K562 (cell line): ENCODE data around the gene ADI1. TPM values are rescaled to one million over a fixed set of nuclear protein-coding genes. Genes with fewer than 3 reads are reported as not detected.

ENCODE experiments used
- BRD4 ChIP-seq: fragments of 200-600 bp; sonication (generic); IDR thresholded peaks from 2 replicates; pipeline ENCODE4 v1.6.1; 2017; ENCODE audit warnings: inconsistent platforms
- KDM5B ChIP-seq: fragments of 200-600 bp; sonication (generic); IDR thresholded peaks from 2 replicates; pipeline ENCODE4 v1.6.1; 2012; ENCODE audit warnings: low read depth, mild to moderate bottlenecking, moderate library complexity, low read length, control low read depth, inconsistent platforms; ENCODE audit not compliant: insufficient replicate concordance
- NFIC ChIP-seq: fragments of 450-650 bp; IDR thresholded peaks from 2 replicates; pipeline ENCODE4 v1.6.1; 2017; ENCODE audit warnings: mild to moderate bottlenecking, inconsistent platforms
- RBM25 ChIP-seq: fragments of 200-400 bp; formaldehyde crosslinking; IDR thresholded peaks from 2 replicates; pipeline ENCODE4 v1.6.1; 2018; ENCODE audit warnings: low read length, low read depth, moderate library complexity; ENCODE audit not compliant: severe bottlenecking
- RFX7 ChIP-seq: fragments of 250-450 bp; sonication (Bioruptor Pico); IDR thresholded peaks from 2 replicates; pipeline ENCODE4 v1.5.1; 2021; ENCODE audit warnings: mild to moderate bottlenecking
- SMAD3 ChIP-seq: fragments of 450-650 bp; formaldehyde crosslinking; conservative IDR thresholded peaks from 2 replicates; pipeline ENCODE4 v1.4.0; 2020; ENCODE audit warnings: mild to moderate bottlenecking
- SUPT5H ChIP-seq: fragments of 450-650 bp; IDR thresholded peaks from 2 replicates; pipeline ENCODE4 v1.6.1; 2016
- ZBTB17 ChIP-seq: fragments of 450-650 bp; formaldehyde crosslinking; IDR thresholded peaks from 2 replicates; pipeline ENCODE4 v1.4.0; 2020; ENCODE audit warnings: mild to moderate bottlenecking
- ZFP30 ChIP-seq: fragments of 250-450 bp; sonication (Bioruptor Pico); IDR thresholded peaks from 2 replicates; pipeline ENCODE4 v1.8.0; 2022; ENCODE audit warnings: moderate library complexity, mild to moderate bottlenecking, inconsistent platforms, borderline replicate concordance
- ZNF274 ChIP-seq: IDR thresholded peaks from 2 replicates; pipeline ENCODE4 v1.6.1; 2011; ENCODE audit warnings: low read depth, mild to moderate bottlenecking, low read length, moderate library complexity, borderline replicate concordance
- ZNF507 ChIP-seq: conservative IDR thresholded peaks from 2 replicates; pipeline ENCODE4 v1.6.1; 2017; ENCODE audit warnings: missing genetic modification characterization, missing compliant biosample characterization
- ZZZ3 ChIP-seq: fragments of 450-650 bp; IDR thresholded peaks from 2 replicates; pipeline ENCODE4 v1.6.1; 2016; ENCODE audit warnings: antibody characterized with exemption, mild to moderate bottlenecking, moderate library complexity
- polyA plus RNA-seq, 8 experiments: library from polyadenylated mRNA; depleted of rRNA in 4 of 8; stranded (reverse) in 5 of 8; unstranded in 3 of 8; fragments of >200 nt; fragmentation: Nextera tagmentation in 2 of 8; fragmentation: Illumina TruSeq in 1 of 8; extraction: Ambion mirVana in 2 of 8; extraction: Trizol in 1 of 8; gene quantifications; 2 replicates each; pipeline versions ENCODE4 v1.2.1 to v1.2.3, GENCODE V29; 2011 to 2014; ENCODE audit warnings: inconsistent platforms in 1 of 8, missing spikeins in 1 of 8
- total RNA-seq, 7 experiments: library from RNA; depleted of rRNA in 6 of 7; stranded (reverse); fragments of >200 nt in 6 of 7; fragmentation: Illumina TruSeq in 2 of 7; extraction: Trizol in 2 of 7; gene quantifications; 2 replicates each; pipeline versions ENCODE4 v1.2.1 to v1.2.3, GENCODE V29; 2011 to 2021; ENCODE audit warnings: low replicate concordance in 1 of 7
- TF ChIP-seq, protein P1 (sequence below): fragments of 250-450 bp; sonication (Bioruptor Pico); IDR thresholded peaks from 2 replicates; pipeline ENCODE4 v1.4.0; 2020; ENCODE audit warnings: borderline replicate concordance
- TF ChIP-seq, protein P2 (sequence below): fragments of 250-450 bp; sonication (Bioruptor Pico); IDR thresholded peaks from 2 replicates; pipeline ENCODE4 v1.8.0; 2022; ENCODE audit warnings: inconsistent platforms
- TF ChIP-seq, protein P3 (sequence below): IDR thresholded peaks from 2 replicates; pipeline ENCODE4 v1.6.1; 2011; ENCODE audit warnings: borderline replicate concordance, low read depth, mild to moderate bottlenecking, moderate library complexity, low read length; ENCODE audit not compliant: insufficient read depth, poor library complexity, severe bottlenecking
- TF ChIP-seq, protein P4 (sequence below), 2 experiments: fragments of 450-650 bp in 1 of 2; sonication (generic) in 1 of 2; formaldehyde crosslinking in 1 of 2; IDR thresholded peaks in 1 of 2; conservative IDR thresholded peaks in 1 of 2; 2 replicates each; pipeline versions ENCODE4 v1.6.1 to v1.8.1; 2016 to 2023; ENCODE audit warnings: mild to moderate bottlenecking in 2 of 2, moderate library complexity in 2 of 2, inconsistent platforms in 1 of 2, missing genetic modification reagents in 1 of 2
- TF ChIP-seq, protein P5 (sequence below): IDR thresholded peaks from 2 replicates; pipeline ENCODE4 v1.6.1; 2012; ENCODE audit warnings: low read depth, low read length, improper control_type of control experiment, borderline replicate concordance

The ADI1 gene
- total and polyA plus RNA-seq, 9 of the 15 experiments (the other 6 are each of a cell fraction or from before 2014, with no cell fraction given): 6.1 to 51.0 (median 27.1) TPM

DNA sequence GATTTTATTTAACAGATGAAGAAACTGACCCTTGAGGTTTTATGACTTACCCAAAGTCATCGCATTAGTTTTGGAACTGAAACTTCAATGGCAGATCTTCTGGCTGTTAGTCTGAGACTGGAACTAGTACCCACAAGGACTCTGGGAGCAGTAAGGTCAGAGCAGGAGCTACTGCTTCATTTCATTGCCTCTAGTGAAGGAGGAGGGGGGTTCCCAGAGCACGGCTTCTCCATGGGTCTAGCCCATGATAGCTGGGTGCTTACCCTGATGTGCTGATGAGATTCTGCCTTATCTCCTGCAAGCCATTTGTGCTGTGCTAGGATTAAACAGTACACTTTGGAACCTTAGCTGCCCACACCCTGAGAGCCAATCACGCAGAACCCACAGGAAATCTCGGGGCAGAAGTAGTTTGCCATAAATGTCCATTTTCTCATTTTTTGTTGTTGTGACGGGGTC, 44.2 kb upstream of the ADI1 start (continued):
- TF ChIP-seq ZFP30 (CRISPR knock-in tag) (no peak), BRD4 (no peak), SUPT5H (no peak), ZZZ3 (no peak), ZBTB17 (CRISPR knock-in tag) (no peak), SMAD3 (no peak), ZNF507 (tag) (no peak), KDM5B (no peak), NFIC (0 out of 2 replicates have a peak, but pooled peaks have one; percentile 10), RFX7 (CRISPR knock-in tag) (no peak), RBM25 (no peak), ZNF274 (no peak)
- TF ChIP-seq, protein P1, sequence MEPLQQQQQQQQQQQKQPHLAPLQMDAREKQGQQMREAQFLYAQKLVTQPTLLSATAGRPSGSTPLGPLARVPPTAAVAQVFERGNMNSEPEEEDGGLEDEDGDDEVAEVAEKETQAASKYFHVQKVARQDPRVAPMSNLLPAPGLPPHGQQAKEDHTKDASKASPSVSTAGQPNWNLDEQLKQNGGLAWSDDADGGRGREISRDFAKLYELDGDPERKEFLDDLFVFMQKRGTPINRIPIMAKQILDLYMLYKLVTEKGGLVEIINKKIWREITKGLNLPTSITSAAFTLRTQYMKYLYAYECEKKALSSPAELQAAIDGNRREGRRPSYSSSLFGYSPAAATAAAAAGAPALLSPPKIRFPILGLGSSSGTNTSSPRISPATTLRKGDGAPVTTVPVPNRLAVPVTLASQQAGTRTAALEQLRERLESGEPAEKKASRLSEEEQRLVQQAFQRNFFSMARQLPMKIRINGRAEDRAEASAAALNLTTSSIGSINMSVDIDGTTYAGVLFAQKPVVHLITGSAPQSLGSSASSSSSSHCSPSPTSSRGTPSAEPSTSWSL (CRISPR knock-in tag): no peak
- TF ChIP-seq, protein P2, sequence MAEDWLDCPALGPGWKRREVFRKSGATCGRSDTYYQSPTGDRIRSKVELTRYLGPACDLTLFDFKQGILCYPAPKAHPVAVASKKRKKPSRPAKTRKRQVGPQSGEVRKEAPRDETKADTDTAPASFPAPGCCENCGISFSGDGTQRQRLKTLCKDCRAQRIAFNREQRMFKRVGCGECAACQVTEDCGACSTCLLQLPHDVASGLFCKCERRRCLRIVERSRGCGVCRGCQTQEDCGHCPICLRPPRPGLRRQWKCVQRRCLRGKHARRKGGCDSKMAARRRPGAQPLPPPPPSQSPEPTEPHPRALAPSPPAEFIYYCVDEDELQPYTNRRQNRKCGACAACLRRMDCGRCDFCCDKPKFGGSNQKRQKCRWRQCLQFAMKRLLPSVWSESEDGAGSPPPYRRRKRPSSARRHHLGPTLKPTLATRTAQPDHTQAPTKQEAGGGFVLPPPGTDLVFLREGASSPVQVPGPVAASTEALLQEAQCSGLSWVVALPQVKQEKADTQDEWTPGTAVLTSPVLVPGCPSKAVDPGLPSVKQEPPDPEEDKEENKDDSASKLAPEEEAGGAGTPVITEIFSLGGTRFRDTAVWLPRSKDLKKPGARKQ: no peak
- TF ChIP-seq, protein P3, sequence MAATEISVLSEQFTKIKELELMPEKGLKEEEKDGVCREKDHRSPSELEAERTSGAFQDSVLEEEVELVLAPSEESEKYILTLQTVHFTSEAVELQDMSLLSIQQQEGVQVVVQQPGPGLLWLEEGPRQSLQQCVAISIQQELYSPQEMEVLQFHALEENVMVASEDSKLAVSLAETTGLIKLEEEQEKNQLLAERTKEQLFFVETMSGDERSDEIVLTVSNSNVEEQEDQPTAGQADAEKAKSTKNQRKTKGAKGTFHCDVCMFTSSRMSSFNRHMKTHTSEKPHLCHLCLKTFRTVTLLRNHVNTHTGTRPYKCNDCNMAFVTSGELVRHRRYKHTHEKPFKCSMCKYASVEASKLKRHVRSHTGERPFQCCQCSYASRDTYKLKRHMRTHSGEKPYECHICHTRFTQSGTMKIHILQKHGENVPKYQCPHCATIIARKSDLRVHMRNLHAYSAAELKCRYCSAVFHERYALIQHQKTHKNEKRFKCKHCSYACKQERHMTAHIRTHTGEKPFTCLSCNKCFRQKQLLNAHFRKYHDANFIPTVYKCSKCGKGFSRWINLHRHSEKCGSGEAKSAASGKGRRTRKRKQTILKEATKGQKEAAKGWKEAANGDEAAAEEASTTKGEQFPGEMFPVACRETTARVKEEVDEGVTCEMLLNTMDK: no peak
- TF ChIP-seq, protein P4, sequence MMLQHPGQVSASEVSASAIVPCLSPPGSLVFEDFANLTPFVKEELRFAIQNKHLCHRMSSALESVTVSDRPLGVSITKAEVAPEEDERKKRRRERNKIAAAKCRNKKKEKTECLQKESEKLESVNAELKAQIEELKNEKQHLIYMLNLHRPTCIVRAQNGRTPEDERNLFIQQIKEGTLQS (IDR thresholded peaks at IDR 0.05): no peak
- TF ChIP-seq, protein P4 (CRISPR knock-in tag; conservative IDR thresholded peaks at IDR 0.05): no peak
- TF ChIP-seq, protein P5, sequence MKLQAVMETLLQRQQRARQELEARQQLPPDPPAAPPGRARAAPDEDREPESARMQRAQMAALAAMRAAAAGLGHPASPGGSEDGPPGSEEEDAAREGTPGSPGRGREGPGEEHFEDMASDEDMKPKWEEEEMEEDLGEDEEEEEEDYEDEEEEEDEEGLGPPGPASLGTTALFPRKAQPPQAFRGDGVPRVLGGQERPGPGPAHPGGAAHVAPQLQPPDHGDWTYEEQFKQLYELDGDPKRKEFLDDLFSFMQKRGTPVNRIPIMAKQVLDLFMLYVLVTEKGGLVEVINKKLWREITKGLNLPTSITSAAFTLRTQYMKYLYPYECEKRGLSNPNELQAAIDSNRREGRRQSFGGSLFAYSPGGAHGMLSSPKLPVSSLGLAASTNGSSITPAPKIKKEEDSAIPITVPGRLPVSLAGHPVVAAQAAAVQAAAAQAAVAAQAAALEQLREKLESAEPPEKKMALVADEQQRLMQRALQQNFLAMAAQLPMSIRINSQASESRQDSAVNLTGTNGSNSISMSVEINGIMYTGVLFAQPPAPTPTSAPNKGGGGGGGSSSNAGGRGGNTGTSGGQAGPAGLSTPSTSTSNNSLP: no peak
